Cardiac muscle cell (in vitro differentiated cells and primary cell): ENCODE results near the gene LBHD1. TPM values are rescaled to one million over a fixed set of nuclear protein-coding genes. Genes with fewer than 3 reads are reported as not detected.
A peak's percentile ranks its signal among the peaks of the same experiment; 100 is the strongest.

ENCODE experiments used
- DNase-seq, 2 donors: peaks; one replicate each; pipeline versions ENCODE4 v3.0.0 to v3.0.0-alpha.2; 2010 to 2017; ENCODE audit warnings: low read depth in 1 of 2, low spot score in 1 of 2
- H3K27ac ChIP-seq: fragments of 200-600 bp; sonication (generic); 2 replicates; pipeline ENCODE4 v1.5.1; 2016
- H3K27me3 ChIP-seq: fragments of 200-600 bp; sonication (generic); 2 replicates; pipeline ENCODE4 v1.6.0; 2016; ENCODE audit warnings: control low read depth
- H3K36me3 ChIP-seq: fragments of 200-600 bp; sonication (generic); 2 replicates; pipeline ENCODE4 v1.5.1; 2016; ENCODE audit warnings: control low read depth
- H3K4me1 ChIP-seq: fragments of 200-600 bp; sonication (generic); 2 replicates; pipeline ENCODE4 v1.8.1; 2017; ENCODE audit warnings: low read depth, mild to moderate bottlenecking, mixed run types
- H3K4me3 ChIP-seq: fragments of 200-600 bp; sonication (generic); 2 replicates; pipeline ENCODE4 v1.5.1; 2016; ENCODE audit warnings: mild to moderate bottlenecking
- H3K9me3 ChIP-seq: fragments of 200-600 bp; sonication (generic); 2 replicates; pipeline ENCODE4 v1.5.1; 2017; ENCODE audit warnings: low read depth, mild to moderate bottlenecking, control low read depth
- polyA plus RNA-seq: library from polyadenylated mRNA; unstranded; fragments of >200 nt; fragmentation: Nextera tagmentation; extraction: Ambion mirVana; gene quantifications from 2 replicates; pipeline ENCODE4 v1.2.1, GENCODE V29; 2016
- total RNA-seq: library from RNA; depleted of rRNA; stranded (reverse); fragments of >200 nt; gene quantifications from 2 replicates; pipeline ENCODE4 v1.2.3, GENCODE V29; 2016
- TF ChIP-seq, protein P1 (sequence below): IDR thresholded peaks from 2 replicates; pipeline ENCODE4 v1.5.1; 2012; ENCODE audit warnings: low read depth, mild to moderate bottlenecking, low read length

LBHD1 gene
- total RNA-seq (11.1 and 11.6 TPM in 2 replicates), polyA plus RNA-seq (10.1 and 11.7 TPM in 2 replicates)

- TF ChIP-seq, protein P1, sequence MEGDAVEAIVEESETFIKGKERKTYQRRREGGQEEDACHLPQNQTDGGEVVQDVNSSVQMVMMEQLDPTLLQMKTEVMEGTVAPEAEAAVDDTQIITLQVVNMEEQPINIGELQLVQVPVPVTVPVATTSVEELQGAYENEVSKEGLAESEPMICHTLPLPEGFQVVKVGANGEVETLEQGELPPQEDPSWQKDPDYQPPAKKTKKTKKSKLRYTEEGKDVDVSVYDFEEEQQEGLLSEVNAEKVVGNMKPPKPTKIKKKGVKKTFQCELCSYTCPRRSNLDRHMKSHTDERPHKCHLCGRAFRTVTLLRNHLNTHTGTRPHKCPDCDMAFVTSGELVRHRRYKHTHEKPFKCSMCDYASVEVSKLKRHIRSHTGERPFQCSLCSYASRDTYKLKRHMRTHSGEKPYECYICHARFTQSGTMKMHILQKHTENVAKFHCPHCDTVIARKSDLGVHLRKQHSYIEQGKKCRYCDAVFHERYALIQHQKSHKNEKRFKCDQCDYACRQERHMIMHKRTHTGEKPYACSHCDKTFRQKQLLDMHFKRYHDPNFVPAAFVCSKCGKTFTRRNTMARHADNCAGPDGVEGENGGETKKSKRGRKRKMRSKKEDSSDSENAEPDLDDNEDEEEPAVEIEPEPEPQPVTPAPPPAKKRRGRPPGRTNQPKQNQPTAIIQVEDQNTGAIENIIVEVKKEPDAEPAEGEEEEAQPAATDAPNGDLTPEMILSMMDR: no peak
- Histone ChIP-seq H3K27me3 (no peaks in the 10 kb centered on the region), H3K4me1 (peaks cover 17% of the 10 kb centered on the region), H3K36me3 (peaks cover 14% of the 10 kb centered on the region), H3K27ac (peak within 1 kb of the TSS; percentile 89), H3K4me3 (peak within 1 kb of the TSS; percentile 68), H3K9me3 (no peaks in the 10 kb centered on the region)
- peak; percentile 89 to 90 for DNase-seq
Observed at GRCh38 chr11:62671608-62672389, at the start of gene LBHD1, which contains the start of gene UQCC3. Gene LBHD1, minus strand, starts transcription at chr11:62672267. Its CDS starts 2,236 bp downstream, at chr11:62670031. Gene UQCC3, plus strand, starts transcription at chr11:62671673. Its CDS starts 73 bp downstream, at chr11:62671746.

DNA sequence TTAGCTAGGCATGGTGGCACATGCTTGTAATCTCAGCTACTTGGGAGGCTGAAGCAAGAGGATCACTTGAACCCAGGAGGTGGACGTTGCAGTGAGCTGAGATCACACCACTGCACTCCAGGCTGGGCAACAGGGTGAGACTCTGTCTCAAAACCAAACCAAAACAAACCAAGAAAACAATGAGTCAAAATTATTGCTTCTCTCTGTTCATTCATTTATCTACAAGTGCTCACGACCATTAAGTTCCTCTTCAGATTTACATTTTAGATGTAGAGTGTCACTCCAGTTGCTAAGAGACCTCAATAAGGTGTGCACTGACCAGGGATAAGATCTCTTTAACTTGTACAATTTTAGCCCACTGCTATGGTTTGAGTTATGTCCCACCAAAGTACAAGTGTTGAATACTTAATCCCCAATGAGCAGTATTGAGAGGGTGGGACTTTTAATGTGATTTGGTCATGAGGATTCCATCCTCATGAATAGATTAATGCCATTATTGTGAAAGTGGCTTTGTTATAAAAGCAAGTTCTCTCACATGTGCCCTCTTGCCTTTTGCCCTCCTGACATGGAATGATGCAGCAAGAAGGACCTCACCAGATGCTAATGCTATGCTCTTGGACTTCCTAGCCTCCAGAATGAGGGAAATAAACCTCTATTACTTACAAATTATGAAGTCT lies 47.4 kb upstream of the LBHD1 start:
- DNase-seq: no peak
- Histone ChIP-seq H3K27me3 (no peaks in the 10 kb centered on the region), H3K27ac (no peak overlapping the region), H3K4me1 (no peaks in the 10 kb centered on the region), H3K4me3 (no peak overlapping the region), H3K9me3 (no peaks in the 10 kb centered on the region), H3K36me3 (peaks cover 93% of the 10 kb centered on the region)
- TF ChIP-seq, protein P1: no peak

DNA sequence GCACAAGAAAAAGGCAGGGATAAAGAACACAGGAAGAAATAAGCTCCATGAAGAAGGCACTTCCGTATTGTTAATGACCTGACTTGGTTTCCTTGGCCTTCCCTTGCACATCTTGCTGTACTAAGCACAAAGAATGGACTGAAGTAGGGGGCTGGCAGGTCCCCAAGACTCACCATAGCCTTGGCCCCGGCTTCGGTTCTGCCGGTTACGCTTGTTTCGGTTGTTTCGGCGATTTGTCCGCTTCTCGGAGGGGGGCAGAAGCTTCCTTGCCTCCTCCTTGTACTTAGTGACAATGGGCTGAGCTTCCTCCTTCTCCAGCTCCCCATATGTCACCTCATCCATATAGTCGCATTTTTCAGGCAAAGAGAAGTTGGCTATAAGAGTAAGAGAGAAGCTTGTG lies 44.7 kb upstream of the LBHD1 start:
- peaks cover 93% of the 10 kb centered on the region for H3K36me3 ChIP-seq
- no peak overlapping the region for H3K4me3 ChIP-seq
- TF ChIP-seq, protein P1: no peak
- no peak for DNase-seq
- H3K4me1 ChIP-seq: no peaks in the 10 kb centered on the region
- no peaks in the 10 kb centered on the region for H3K9me3 ChIP-seq
- H3K27ac ChIP-seq: no peak overlapping the region
- no peaks in the 10 kb centered on the region for H3K27me3 ChIP-seq

- Histone ChIP-seq H3K27me3 (no peaks in the 10 kb centered on the region), H3K36me3 (peaks cover 91% of the 10 kb centered on the region), H3K27ac (no peak overlapping the region), H3K9me3 (no peaks in the 10 kb centered on the region), H3K4me1 (no peaks in the 10 kb centered on the region), H3K4me3 (no peak overlapping the region)
- TF ChIP-seq, protein P1: no peak
- no peak for DNase-seq
Observed at GRCh38 chr11:62716206-62716605, 44.1 kb upstream of the LBHD1 start.

DNA sequence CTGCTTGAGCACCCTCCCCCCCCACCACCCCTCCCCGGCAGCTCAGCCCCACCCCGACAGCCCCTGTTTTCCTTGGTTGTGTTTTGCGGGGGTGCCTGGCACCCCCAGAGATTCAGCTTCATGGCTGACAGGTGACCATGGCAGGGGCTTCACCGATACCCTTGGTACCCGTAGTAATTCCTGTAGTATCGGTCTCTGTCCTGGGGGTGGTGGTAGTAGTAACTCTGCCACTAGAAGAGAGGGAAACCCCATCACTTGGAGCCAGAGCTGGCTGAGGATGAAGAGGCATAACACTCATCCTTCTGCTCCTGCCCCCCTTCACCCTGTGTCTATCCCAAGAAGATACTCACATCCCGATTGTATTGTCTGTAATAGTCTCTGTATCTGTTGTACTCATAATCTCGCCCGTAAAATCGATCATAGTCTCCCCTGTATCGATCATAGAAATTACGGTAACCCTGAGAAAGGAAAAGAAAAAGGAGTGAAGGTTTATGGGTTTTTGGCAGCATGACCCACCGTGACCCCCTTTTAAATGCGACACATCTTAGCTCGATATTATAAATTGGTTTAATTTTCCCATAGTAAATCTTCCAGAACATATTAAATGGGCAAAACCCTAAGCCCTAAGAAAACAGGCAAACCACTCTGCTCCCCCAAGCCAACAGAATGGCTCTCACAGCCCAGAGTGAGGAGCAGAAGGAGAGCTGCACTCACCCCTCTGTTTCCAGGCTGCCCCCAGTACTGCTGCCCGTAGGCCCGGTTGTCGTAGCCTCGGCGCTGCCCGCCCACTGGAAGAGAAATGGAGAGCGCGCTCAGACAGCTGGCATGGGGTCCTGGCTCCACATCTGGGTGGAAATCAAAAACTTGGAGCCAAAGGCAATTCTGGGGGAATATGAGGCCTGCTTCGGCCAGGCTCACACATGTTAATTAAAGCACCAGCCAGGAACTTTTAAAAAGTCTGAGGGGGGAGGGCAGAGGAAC lies 43.4 kb upstream of the LBHD1 start:
- Histone ChIP-seq H3K4me3 (no peak overlapping the region), H3K27ac (peak overlapping the region; percentile 38), H3K9me3 (no peaks in the 10 kb centered on the region), H3K36me3 (peaks cover 85% of the 10 kb centered on the region), H3K4me1 (no peaks in the 10 kb centered on the region), H3K27me3 (no peaks in the 10 kb centered on the region)
- no peak for DNase-seq
- TF ChIP-seq, protein P1: no peak
